Sigmoid colon (tissue), 7 donors: ENCODE data around the gene ACOXL. TPM values are rescaled to one million over a fixed set of nuclear protein-coding genes. Genes with fewer than 3 reads are reported as not detected.

ENCODE experiments used
- DNase-seq: peaks from one replicate; pipeline ENCODE4 v3.0.0-alpha.2; 2019
- H3K27ac ChIP-seq, 4 donors: fragments of 200-600 bp; sonication (generic); one replicate each; pipeline ENCODE4 v1.5.1; 2016 to 2019; ENCODE audit warnings: mild to moderate bottlenecking in 1 of 4
- H3K27me3 ChIP-seq, 3 donors: fragments of 200-600 bp; sonication (generic); one replicate each; pipeline ENCODE4 v1.5.1; 2019; ENCODE audit warnings: mild to moderate bottlenecking in 1 of 3
- H3K36me3 ChIP-seq, 4 donors: fragments of 200-600 bp; sonication (generic); one replicate each; pipeline ENCODE4 v1.5.1; 2016 to 2019
- H3K4me1 ChIP-seq, 4 donors: fragments of 200-600 bp; sonication (generic); one replicate each; pipeline ENCODE4 v1.5.1; 2017 to 2019
- H3K4me3 ChIP-seq, 4 donors: fragments of 200-600 bp; sonication (generic); one replicate each; pipeline ENCODE4 v1.5.1; 2017 to 2019; ENCODE audit warnings: mild to moderate bottlenecking in 2 of 4, moderate library complexity in 1 of 4
- H3K9me3 ChIP-seq, 4 donors: fragments of 200-600 bp in 3 of 4; sonication (generic) in 3 of 4; one replicate each; pipeline versions ENCODE4 v1.5.1 to v1.6.1; 2013 to 2019
- EP300 ChIP-seq, 4 donors: sonication (generic); formaldehyde crosslinking; IDR thresholded peaks; one replicate each; pipeline ENCODE4 v1.6.1; 2017; ENCODE audit warnings: antibody characterized with exemption in 4 of 4
- POLR2A ChIP-seq, 2 donors: fragments of 450-650 bp; IDR thresholded peaks; one replicate each; pipeline ENCODE4 v1.6.1; 2016; ENCODE audit warnings: antibody characterized with exemption in 2 of 2, mild to moderate bottlenecking in 2 of 2, moderate library complexity in 2 of 2
- POLR2AphosphoS5 ChIP-seq, 4 donors: sonication (generic); formaldehyde crosslinking; IDR thresholded peaks; one replicate each; pipeline ENCODE4 v1.6.1; 2017; ENCODE audit warnings: antibody characterized with exemption in 4 of 4
- WGBS, 2 donors: extraction: QIAGEN DNeasy Blood & Tissue Kit; methylation state at CpG; one replicate each; pipeline ENCODE4 v1.1.7; 2013; 5-methylcytosine and 5-hydroxymethylcytosine counted together
- intact Hi-C: fragments of 100-400 bp; cut with DNase I; formaldehyde crosslinking; loops from one replicate; pipeline ENCODE4 v1.15.1; 2023
- polyA plus RNA-seq, 3 donors: library from polyadenylated mRNA; stranded (reverse); fragments of 200-250 nt; gene quantifications; one replicate each; pipeline ENCODE4 v1.2.3, GENCODE V29; 2013
- total RNA-seq, 4 donors: library from RNA; depleted of rRNA; stranded (reverse); fragments of >200 nt; gene quantifications; one replicate each; pipeline ENCODE4 v1.1.0, GENCODE V29; 2016
- TF ChIP-seq, protein P1 (sequence below), 4 experiments: fragments of 450-650 bp in 3 of 4; fragments of 200-600 bp in 1 of 4; IDR thresholded peaks; one replicate each; pipeline ENCODE4 v1.5.1; 2016 to 2019; ENCODE audit warnings: antibody characterized with exemption in 4 of 4, mild to moderate bottlenecking in 3 of 4, moderate library complexity in 2 of 4
- donor health status: healthy with polysubstance abuse.
- donor health status: Bipolar disorder and iron deficiency.
- donor health status: healthy.

ACOXL gene
- total and polyA plus RNA-seq, 7 donors = 0.45 TPM; not detected in 6

DNA sequence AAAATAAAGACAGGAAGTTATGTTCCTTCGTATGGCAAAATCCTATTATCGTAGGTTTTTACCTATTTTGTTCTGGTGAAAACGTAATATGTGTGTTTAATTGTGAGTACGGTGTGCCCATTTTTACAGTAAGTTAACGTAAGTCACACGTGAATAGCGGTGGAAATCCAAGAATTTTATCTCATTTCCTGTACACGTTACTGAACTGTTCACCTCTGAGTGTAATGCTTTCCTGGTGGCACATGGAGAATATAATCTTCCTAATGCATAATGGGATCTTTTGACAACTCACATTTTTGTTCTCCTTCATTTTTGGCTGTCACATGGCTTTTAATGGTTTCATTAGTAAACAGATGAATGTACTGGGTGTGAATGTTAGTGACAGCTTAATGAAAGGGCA lies 416.6 kb downstream of the ACOXL start:
- H3K36me3 ChIP-seq = peaks cover 0 to 15% (median 3%) of the 10 kb centered on the region in 4 donors
- intact Hi-C loops = no loop called here
- no peaks in the 10 kb centered on the region for H3K4me1 ChIP-seq
- TF ChIP-seq POLR2AphosphoS5 (IDR thresholded peaks at IDR 0.05) = peak in 1 of 4 donors; percentile 9
- TF ChIP-seq POLR2A (IDR thresholded peaks at IDR 0.05) = no peak
- H3K9me3 ChIP-seq = no peaks in the 10 kb centered on the region
- WGBS, 2 donors = 80 to 95% methylated on average over 8 of the region's 8 CpGs
- H3K27me3 ChIP-seq = no peaks in the 10 kb centered on the region
- H3K27ac ChIP-seq = no peak overlapping the region
- no peak for DNase-seq
- no peak overlapping the region for H3K4me3 ChIP-seq

DNA sequence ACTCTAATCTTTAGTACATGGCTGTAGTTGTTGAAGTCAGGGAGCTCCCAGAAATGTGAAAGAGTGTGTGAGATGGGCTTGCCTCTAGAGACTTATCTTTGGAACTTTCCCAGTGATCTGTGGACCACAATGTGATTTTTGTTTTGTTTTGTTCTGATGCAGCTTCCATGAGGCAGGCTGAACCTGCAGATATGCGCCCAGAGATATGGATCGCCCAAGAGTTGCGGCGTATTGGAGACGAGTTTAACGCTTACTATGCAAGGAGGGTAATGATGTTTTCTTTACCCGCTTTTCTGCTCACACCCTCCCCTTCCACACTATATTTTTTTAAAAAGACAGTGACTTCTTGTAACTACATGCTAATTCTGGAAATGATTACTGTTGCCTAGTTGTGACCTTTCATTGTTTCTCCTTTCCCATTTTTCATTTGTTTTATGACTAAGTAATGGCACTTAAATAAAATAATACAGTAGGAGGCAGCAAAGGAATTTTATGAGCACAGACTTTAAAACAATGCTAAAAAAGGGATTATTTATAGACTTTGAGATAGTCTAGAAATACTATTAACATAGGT lies 417.6 kb downstream of the ACOXL start:
- no peak for DNase-seq
- no peak overlapping the region for H3K4me3 ChIP-seq
- H3K4me1 ChIP-seq = no peaks in the 10 kb centered on the region
- TF ChIP-seq, protein P1, sequence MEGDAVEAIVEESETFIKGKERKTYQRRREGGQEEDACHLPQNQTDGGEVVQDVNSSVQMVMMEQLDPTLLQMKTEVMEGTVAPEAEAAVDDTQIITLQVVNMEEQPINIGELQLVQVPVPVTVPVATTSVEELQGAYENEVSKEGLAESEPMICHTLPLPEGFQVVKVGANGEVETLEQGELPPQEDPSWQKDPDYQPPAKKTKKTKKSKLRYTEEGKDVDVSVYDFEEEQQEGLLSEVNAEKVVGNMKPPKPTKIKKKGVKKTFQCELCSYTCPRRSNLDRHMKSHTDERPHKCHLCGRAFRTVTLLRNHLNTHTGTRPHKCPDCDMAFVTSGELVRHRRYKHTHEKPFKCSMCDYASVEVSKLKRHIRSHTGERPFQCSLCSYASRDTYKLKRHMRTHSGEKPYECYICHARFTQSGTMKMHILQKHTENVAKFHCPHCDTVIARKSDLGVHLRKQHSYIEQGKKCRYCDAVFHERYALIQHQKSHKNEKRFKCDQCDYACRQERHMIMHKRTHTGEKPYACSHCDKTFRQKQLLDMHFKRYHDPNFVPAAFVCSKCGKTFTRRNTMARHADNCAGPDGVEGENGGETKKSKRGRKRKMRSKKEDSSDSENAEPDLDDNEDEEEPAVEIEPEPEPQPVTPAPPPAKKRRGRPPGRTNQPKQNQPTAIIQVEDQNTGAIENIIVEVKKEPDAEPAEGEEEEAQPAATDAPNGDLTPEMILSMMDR (IDR thresholded peaks at IDR 0.05) = no peak
- intact Hi-C loops = no loop called here
- H3K36me3 ChIP-seq = peaks cover 0 to 15% (median 3%) of the 10 kb centered on the region in 4 donors
- H3K27ac ChIP-seq = no peak overlapping the region
- H3K9me3 ChIP-seq = no peaks in the 10 kb centered on the region
- whole genome bisulfite sequencing, 2 donors = 96% methylated on average over 7 of the region's 7 CpGs
- no peaks in the 10 kb centered on the region for H3K27me3 ChIP-seq

DNA sequence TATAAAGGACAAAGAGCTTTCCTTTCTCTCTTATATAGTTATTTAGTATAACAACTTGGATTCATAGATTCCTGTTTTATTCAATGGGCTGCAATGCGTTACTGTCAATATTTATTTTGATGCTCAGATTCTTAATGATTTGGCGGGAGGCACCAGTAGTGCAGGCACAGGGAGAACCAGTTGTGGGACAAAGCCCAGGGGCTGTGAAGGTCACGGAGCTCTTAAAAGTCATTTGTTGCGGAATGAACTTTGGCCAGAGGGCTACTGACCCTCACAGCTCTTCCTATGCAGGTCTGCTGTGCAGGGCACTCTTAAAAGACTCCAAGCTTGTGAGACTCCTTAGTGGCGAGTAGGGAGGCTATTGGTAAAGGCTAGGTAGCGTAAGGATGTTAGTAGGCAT lies 422.4 kb downstream of the ACOXL start:
- WGBS, 2 donors = 89 to 96% methylated on average over 6 of the region's 6 CpGs
- H3K36me3 ChIP-seq = peaks cover 0 to 15% (median 3%) of the 10 kb centered on the region in 4 donors
- TF ChIP-seq, protein P1 (IDR thresholded peaks at IDR 0.05) = no peak
- TF ChIP-seq POLR2A (IDR thresholded peaks at IDR 0.05) = no peak
- TF ChIP-seq POLR2AphosphoS5 (IDR thresholded peaks at IDR 0.05) = no peak
- no peak for TF ChIP-seq EP300 (IDR thresholded peaks at IDR 0.05)

DNA sequence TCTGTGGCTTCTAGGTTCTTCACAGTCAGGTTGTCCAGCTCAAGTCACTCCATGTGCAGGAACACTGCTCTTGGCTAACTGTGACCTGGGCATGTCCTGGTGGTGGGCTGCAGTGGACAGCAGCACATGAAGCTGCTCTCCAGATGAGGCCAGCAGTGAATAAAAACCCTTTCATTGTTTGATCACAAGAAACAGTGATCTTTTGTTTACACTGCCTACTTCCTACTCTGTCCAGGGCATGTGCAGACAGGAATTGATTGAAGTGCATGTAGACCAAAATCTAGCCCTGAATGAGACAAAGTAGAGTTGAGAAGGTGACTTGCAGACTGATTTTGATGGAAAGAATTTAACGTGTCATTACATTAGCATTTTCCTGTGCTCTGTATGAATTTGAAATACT lies 423.2 kb downstream of the ACOXL start:
- intact Hi-C loops = no loop called here
- peaks cover 0 to 4% (median 0%) of the 10 kb centered on the region in 4 donors for H3K4me1 ChIP-seq
- WGBS, 2 donors = 60 to 64% methylated on average over 1 of the region's 1 CpG
- H3K27me3 ChIP-seq = no peaks in the 10 kb centered on the region
- no peaks in the 10 kb centered on the region for H3K9me3 ChIP-seq
- no peak for TF ChIP-seq POLR2A (IDR thresholded peaks at IDR 0.05)
- TF ChIP-seq EP300 (IDR thresholded peaks at IDR 0.05) = no peak
- TF ChIP-seq, protein P1 (IDR thresholded peaks at IDR 0.05) = no peak
- TF ChIP-seq POLR2AphosphoS5 (IDR thresholded peaks at IDR 0.05) = no peak
- no peak for DNase-seq
- H3K36me3 ChIP-seq = peaks cover 0 to 15% (median 3%) of the 10 kb centered on the region in 4 donors
- H3K27ac ChIP-seq = no peak overlapping the region
- no peak overlapping the region for H3K4me3 ChIP-seq

More for the DNA sequence above, 422.4 kb downstream of the ACOXL start:
- Histone ChIP-seq H3K27me3 (no peaks in the 10 kb centered on the region), H3K27ac (no peak overlapping the region), H3K4me1 (no peaks in the 10 kb centered on the region), H3K9me3 (no peaks in the 10 kb centered on the region), H3K4me3 (no peak overlapping the region)
- DNase-seq = no peak
- intact Hi-C loops = no loop called here

DNA sequence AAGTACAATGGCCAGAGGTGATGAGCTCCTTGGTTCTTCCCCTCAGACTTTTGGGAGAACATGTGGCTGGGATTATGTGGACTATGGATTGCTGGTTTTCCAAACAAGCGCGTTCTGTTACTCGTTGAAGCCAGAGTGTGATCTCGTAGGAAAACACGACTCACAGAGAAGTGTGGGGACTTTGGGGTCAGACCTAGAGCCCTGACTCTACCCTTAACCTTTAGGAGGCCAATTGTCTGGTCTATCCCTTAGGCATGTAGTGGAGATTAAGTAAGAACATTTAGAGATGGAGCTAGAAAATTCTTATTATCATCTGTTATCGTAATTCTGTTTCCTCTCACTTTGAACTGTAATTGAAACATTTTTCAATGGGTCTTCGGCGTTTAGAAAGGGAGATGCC lies 424.2 kb downstream of the ACOXL start:
- H3K9me3 ChIP-seq = no peaks in the 10 kb centered on the region
- TF ChIP-seq, protein P1 (IDR thresholded peaks at IDR 0.05) = no peak
- TF ChIP-seq EP300 (IDR thresholded peaks at IDR 0.05) (no peak), POLR2AphosphoS5 (IDR thresholded peaks at IDR 0.05) (no peak), POLR2A (IDR thresholded peaks at IDR 0.05) (no peak)
- 90 to 94% methylated on average over 8 of the region's 8 CpGs for WGBS, 2 donors
- no peaks in the 10 kb centered on the region for H3K27me3 ChIP-seq
- no peak overlapping the region for H3K27ac ChIP-seq
- DNase-seq = no peak
- peaks cover 0 to 8% (median 3%) of the 10 kb centered on the region in 4 donors for H3K36me3 ChIP-seq
- intact Hi-C loops = no loop called here
- H3K4me1 ChIP-seq = peaks cover 0 to 13% (median 5%) of the 10 kb centered on the region in 4 donors
- H3K4me3 ChIP-seq = no peak overlapping the region
